ENCODE results near the gene LTBR. TPM values are rescaled to one million over a fixed set of nuclear protein-coding genes. Genes with fewer than 3 reads are reported as not detected.
A peak's percentile ranks its signal among the peaks of the same experiment; 100 is the strongest.

The LTBR gene
- total RNA-seq, 4 donors from 2014 or later = 40.2 to 98.6 (median 43.7) TPM

GRCh38 chr12:6376079-6376869, 7.7 kb upstream of the LTBR start:
- H3K4me3 ChIP-seq = no peak overlapping the region
- DNase-seq (peak in 1 of 2 donors; percentile 66), ATAC-seq (peak; percentile 43 to 70)
- peak in 1 of 5 experiments; percentile 28 for TF ChIP-seq CTCF (IDR thresholded peaks at IDR 0.05 in 4 of 5, conservative IDR thresholded peaks at IDR 0.05 in 1 of 5)
- no peak for TF ChIP-seq POLR2A (IDR thresholded peaks at IDR 0.05)
- no peaks in the 10 kb centered on the region for H3K36me3 ChIP-seq
- peak overlapping the region; percentile 14 to 63 (median 36) for H3K27ac ChIP-seq
- peaks cover 27 to 28% of the 10 kb centered on the region in 2 donors for H3K4me1 ChIP-seq
- intact Hi-C loops (cut with DNase I; ENCODE audit: low total_unique reads) (no loop called here), in situ Hi-C loops (cut with MboI; ENCODE audit: low sequenced_read_pairs in 4 of 4) (loop anchor here in 2 of 4 donors (5.0 kb wide), 2 partner anchors 39 to 44 kb away; no protein-coding TSS in a partner anchor)
- no peaks in the 10 kb centered on the region for H3K9me3 ChIP-seq
- no peaks in the 10 kb centered on the region for H3K27me3 ChIP-seq

- DNase-seq (no peak), ATAC-seq (no peak)
- Histone ChIP-seq H3K36me3 (no peaks in the 10 kb centered on the region), H3K27ac (peak overlapping the region; percentile 14 to 63 (median 36)), H3K4me3 (no peak overlapping the region), H3K9me3 (no peaks in the 10 kb centered on the region), H3K4me1 (peaks cover 27 to 28% of the 10 kb centered on the region in 2 donors), H3K27me3 (no peaks in the 10 kb centered on the region)
- in situ Hi-C loops (cut with MboI; ENCODE audit: low sequenced_read_pairs in 4 of 4) (loop anchor here in 2 of 4 donors (5.0 kb wide), 2 partner anchors 40 to 45 kb away; no protein-coding TSS in a partner anchor), intact Hi-C loops (cut with DNase I; ENCODE audit: low total_unique reads) (no loop called here)
- no peak for TF ChIP-seq POLR2A (IDR thresholded peaks at IDR 0.05)
- TF ChIP-seq CTCF (IDR thresholded peaks at IDR 0.05 in 4 of 5, conservative IDR thresholded peaks at IDR 0.05 in 1 of 5) = no peak
Observed at GRCh38 chr12:6376870-6377666, 6.9 kb upstream of the LTBR start.

GRCh38 chr12:6377667-6377994, 6.3 kb upstream of the LTBR start:
- H3K4me1 ChIP-seq = peaks cover 24 to 28% of the 10 kb centered on the region in 2 donors
- H3K27me3 ChIP-seq = no peaks in the 10 kb centered on the region
- H3K36me3 ChIP-seq = no peaks in the 10 kb centered on the region
- peak overlapping the region in 3 of 4 donors; percentile 33 to 63 (median 40) for H3K27ac ChIP-seq
- no peak for TF ChIP-seq CTCF (IDR thresholded peaks at IDR 0.05 in 4 of 5, conservative IDR thresholded peaks at IDR 0.05 in 1 of 5)
- TF ChIP-seq POLR2A (IDR thresholded peaks at IDR 0.05) = no peak
- no peaks in the 10 kb centered on the region for H3K9me3 ChIP-seq
- no peak for DNase-seq
- ATAC-seq = peak in 1 of 2 donors; percentile 40
- no peak overlapping the region for H3K4me3 ChIP-seq
- intact Hi-C loops (cut with DNase I; ENCODE audit: low total_unique reads) = no loop called here
- in situ Hi-C loops (cut with MboI; ENCODE audit: low sequenced_read_pairs in 4 of 4) = loop anchor here in 2 of 4 donors (5.0 kb wide), 2 partner anchors 40 to 45 kb away; no protein-coding TSS in a partner anchor

GRCh38 chr12:6378709-6379472, 5.1 kb upstream of the LTBR start:
- no peak for ATAC-seq
- DNase-seq = no peak
- no peak overlapping the region for H3K4me3 ChIP-seq
- TF ChIP-seq CTCF (IDR thresholded peaks at IDR 0.05 in 4 of 5, conservative IDR thresholded peaks at IDR 0.05 in 1 of 5) = no peak
- no peak for TF ChIP-seq POLR2A (IDR thresholded peaks at IDR 0.05)
- no peaks in the 10 kb centered on the region for H3K9me3 ChIP-seq
- intact Hi-C loops (cut with DNase I; ENCODE audit: low total_unique reads) = no loop called here
- no peaks in the 10 kb centered on the region for H3K27me3 ChIP-seq
- in situ Hi-C loops (cut with MboI; ENCODE audit: low sequenced_read_pairs in 4 of 4) = loop anchor here in 2 of 4 donors (5.0 kb wide), 2 partner anchors 42 to 47 kb away; no protein-coding TSS in a partner anchor
- peaks cover 33 to 37% of the 10 kb centered on the region in 2 donors for H3K4me1 ChIP-seq
- H3K36me3 ChIP-seq = no peaks in the 10 kb centered on the region
- H3K27ac ChIP-seq = no peak overlapping the region

Data from gastrocnemius medialis (tissue), 4 donors.